IPS-NIHi7 (cell line): Measurements from ENCODE around the gene CITED4.

Source experiments
- DNase-seq: peaks from one replicate; pipeline ENCODE4 v3.0.0; 2012; ENCODE audit warnings: mixed read lengths; ENCODE audit errors: extremely low spot score

Gene CITED4

DNA sequence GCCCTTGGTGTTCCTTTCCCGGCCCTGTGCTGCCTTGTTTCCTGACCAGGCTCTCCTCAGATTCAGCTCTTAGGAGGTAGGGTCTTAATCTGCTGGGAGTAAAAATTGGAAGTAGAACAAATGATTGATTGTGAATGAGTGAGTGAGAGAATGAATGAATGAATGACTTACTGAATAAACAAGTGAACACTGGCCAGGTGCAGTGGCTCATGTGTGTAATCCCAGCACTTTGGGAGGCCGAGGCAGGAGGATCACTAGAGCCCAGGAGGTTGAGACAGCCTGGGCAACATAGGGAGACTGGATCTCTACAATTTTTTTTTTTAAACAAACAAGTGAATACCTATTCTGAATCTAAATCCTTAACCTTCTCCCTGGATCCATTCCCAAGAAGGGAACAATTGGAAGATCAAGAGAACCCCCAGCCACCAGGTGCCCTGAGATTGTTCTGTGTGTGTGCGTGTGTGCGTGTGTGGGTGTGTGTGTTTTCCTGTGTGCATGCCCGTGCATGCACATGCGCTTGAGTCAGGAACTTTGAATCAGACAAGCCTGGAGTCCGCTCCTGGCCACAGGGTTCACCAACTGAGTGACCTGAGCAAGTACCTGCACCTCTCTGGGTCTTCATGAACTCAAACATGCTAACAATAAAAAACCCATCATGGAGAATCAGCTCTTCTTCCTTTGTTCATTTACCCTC, 24.3 kb upstream of the CITED4 start:
- DNase-seq = no peak

- DNase-seq = peak; percentile 40
These were observed 22.1 kb upstream of the CITED4 start for GRCh38 chr1:40884055-40884795.

DNA sequence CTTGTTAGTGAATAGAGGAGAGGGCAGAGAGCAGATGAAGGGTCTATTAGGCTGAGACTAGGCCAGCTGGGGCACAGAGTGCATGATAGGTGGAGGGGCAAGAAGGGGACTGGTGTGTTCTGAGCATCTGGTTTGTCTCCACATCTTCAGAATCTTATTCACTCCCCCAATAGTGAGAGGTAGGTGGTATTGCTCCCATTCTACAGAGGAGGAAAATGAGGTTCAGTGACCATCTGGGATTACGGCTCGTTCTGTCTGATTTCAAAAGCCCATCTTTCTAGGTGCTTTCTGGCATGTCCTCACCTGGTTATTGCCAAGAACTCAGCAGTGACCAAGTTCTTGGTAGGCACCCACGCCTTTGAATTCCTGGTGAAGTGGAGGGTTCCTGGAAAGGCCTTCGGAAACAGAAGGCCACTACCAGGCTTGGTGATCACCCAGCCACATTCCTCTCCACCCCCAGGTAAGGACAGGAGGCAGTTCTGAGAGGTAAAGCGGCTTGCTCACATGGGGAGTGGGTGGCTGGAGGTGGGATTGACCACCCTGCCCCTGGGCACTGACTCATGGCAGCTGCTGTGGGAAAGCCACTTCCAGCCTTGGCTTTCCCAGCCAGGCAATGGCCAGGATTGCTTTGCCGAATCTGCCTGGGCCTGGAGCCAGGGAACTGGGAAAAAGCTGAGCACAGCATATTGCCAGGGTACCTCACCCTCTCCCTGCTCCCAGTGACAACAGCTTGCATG, 18.8 kb upstream of the CITED4 start:
- no peak for DNase-seq

DNA sequence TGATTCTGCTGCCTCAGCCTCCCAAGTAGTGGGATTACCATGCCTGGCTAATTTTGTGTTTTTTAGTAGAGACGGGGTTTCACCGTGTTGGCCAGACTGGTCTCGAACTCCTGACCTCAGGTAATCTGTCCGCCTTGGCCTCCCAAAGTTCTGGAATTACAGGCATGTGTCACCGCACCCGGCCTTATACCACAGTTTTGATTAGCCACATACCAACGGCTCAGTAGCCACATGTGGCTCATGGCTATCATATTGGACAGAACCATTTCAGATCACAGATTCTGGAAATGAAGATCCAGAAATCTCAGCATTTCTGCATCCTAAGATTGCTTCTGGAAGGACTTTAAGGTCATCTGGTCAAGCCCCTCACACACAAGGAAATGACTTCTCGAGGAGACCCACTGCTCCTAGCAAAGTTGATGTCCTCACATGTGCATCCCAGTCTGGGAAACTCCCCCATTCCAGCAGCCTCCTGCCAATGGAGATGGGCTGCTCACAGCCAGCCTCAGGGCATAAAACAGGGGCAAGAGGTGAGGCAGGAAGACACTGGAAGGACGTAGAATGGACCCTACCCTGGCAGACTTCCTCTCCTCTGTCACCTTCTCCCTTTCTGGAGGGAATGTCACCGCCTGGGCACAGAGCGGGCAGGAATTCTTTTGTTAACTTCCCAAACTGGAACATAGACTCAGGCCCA, 17.5 kb upstream of the CITED4 start:
- DNase-seq = no peak

- DNase-seq = no peak
These were observed 16.7 kb upstream of the CITED4 start for GRCh38 chr1:40878906-40879305.

DNA sequence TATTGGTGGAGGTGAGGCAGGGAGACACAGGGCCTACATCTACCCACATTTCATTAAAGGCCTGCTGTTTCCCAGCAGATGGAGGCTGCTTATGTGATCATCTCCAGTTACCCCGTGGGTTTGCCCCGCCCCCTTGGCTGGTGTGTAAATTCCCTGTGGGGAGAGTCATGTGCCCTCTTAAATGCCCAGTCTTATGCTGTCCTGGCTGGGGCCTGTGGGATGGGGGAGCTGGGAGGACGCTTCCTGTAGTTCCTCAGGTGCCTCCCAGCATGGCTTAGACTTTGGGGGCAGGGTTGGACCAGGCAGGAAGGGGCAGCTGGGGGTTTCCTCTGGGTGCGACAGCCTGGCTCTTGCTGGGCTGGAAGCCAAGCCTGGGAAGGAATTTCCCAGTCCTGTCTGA, 15.5 kb upstream of the CITED4 start:
- no peak for DNase-seq

DNA sequence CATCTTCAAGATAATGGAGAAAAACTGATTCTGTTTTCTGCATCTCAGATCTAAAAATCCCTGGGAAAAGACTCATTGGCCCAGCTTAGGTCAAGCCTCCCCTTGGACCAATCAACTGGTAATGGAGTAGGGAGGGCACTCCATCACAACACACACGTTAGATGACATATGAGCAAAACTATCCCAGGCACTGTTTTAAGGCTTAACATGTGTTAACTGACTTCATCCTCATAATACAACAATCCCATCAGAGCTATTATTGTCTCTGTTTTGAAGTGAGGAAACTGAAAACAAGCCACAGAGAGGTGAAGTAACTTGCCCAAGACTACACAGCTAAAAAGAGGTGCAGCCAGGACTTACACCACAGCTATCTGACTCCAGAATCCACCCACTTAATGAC, 14.7 kb upstream of the CITED4 start:
- no peak for DNase-seq

GRCh38 chr1:40876436-40876761, 14.2 kb upstream of the CITED4 start:
- DNase-seq = no peak

- DNase-seq = no peak
These were observed 11.8 kb upstream of the CITED4 start for GRCh38 chr1:40873863-40874472.

- DNase-seq = no peak
These were observed 10.1 kb upstream of the CITED4 start for GRCh38 chr1:40872276-40872675.

DNA sequence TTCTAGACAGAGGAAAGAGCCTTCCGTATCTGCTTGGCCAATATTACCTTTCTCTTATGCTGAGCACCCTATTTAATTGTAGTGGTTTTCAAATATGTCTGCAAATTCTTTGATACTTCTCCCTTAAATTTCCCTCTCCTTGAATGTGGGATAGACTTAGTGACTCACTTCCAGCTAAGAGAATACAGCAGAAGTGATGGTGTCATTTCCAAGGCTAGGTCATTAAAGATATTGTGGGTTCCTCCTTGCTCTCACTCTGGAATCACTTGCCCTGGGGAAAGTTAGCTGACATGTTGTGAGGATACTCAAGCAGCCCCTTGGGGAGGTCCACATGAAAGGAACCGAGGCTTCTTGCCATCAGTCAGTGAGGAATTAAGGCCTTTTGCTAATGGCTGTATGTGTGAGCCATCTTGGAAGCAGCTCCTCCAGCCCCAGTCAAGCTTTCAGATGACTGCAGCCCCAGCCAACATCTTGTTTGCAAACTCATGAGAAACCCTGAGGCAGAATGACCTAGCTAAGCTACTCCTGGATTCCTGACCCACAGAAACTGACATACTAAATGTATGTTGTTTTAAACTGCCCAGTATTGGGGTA, 8.1 kb upstream of the CITED4 start:
- DNase-seq = no peak

DNA sequence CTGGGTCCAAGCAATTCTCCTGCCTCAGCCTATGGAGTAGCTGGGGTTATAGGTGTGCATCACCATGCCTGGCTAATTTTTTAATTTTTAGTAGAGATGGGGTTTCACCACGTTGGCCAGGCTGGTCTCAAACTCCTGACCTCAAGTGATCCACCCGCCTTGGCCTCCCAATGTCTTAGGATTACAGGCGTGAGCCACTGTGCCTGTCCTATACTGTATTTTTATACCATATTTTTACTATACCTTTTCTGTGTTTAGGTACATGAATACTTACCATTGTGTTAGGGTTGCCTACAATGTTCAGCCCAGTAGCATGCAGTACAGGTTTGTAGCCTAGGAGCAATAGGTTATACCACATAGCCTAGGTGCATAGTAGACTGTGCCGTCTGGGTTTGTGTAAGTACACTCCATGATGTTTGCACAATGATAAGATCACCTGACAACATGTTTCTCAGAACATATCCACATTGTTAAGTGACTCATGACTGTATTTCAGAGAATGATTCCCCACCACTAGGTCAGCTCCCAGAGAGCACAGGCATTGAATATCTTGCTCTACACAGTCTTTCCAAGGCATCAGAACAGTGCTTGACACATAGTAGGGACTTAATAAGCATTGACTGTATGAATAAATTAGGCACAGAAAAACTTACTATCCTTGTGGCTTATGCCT, 6.0 kb upstream of the CITED4 start:
- no peak for DNase-seq

GRCh38 chr1:40861224-40862003, 749 bp downstream of the CITED4 start:
- DNase-seq = no peak

GRCh38 chr1:40860706-40861223, 1.4 kb downstream of the CITED4 start:
- DNase-seq = no peak

GRCh38 chr1:40858856-40859416, 3.2 kb downstream of the CITED4 start:
- DNase-seq = no peak

- no peak for DNase-seq
These were observed 4.4 kb downstream of the CITED4 start for GRCh38 chr1:40857737-40858136.

GRCh38 chr1:40856656-40857302, 5.4 kb downstream of the CITED4 start:
- DNase-seq = no peak

GRCh38 chr1:40856116-40856515, 6.0 kb downstream of the CITED4 start:
- DNase-seq = no peak

GRCh38 chr1:40855513-40855912, 6.7 kb downstream of the CITED4 start:
- DNase-seq = no peak
